NOMO-1 treated with dmso at 0.1 percent for 144 hours (cell line): ENCODE results near the gene FKBP5.
"Not testable (repeated sequence)": the region's sequence is repeated elsewhere in the genome, so short reads cannot be mapped to it uniquely, and the experiment has no call there.

Experiments used
- DNase-seq: peaks from one replicate; lab custom pipeline; 2025; ENCODE audit not compliant: unreplicated experiment; lab: John Stamatoyannopoulos, UW

Gene FKBP5

GRCh38 chr6:35688605-35689322, at the start of gene FKBP5:
FKBP5 (minus strand) TSS chr6:35688915; CDS start chr6:35642824, 46,091 bp downstream.
- DNase-seq, result peak; percentile 63

GRCh38 chr6:35737413-35738211, 48.9 kb upstream of the FKBP5 start:
- peak; percentile 53 for DNase-seq

GRCh38 chr6:35736982-35737412, 48.3 kb upstream of the FKBP5 start, which contains the start of gene ARMC12:
ARMC12 (plus strand) TSS chr6:35737032; CDS start chr6:35737109, 77 bp downstream.
- no peak for DNase-seq

GRCh38 chr6:35736253-35736894, 47.7 kb upstream of the FKBP5 start:
- peak; percentile 48 for DNase-seq

DNA sequence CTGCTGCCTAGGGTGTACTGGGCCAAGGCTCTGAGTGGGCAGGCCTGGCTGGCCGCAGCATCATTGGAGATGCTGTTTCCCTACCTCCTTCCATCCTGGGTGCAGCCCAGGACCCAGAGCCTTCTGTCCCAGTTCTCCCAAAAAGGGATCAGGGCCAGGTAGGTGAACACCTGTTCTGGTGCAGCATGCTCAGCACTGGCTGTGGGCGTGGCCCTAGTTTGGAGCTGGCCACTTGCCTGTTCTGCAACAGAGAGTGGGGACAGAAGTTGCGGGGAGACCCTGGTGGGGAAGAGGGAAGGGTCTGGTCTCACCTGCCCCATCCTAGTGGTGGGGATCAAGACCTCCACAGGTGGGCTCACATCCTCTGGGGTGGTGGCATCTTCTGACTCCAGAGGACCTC, 46.7 kb upstream of the FKBP5 start:
- DNase-seq, result no peak

DNA sequence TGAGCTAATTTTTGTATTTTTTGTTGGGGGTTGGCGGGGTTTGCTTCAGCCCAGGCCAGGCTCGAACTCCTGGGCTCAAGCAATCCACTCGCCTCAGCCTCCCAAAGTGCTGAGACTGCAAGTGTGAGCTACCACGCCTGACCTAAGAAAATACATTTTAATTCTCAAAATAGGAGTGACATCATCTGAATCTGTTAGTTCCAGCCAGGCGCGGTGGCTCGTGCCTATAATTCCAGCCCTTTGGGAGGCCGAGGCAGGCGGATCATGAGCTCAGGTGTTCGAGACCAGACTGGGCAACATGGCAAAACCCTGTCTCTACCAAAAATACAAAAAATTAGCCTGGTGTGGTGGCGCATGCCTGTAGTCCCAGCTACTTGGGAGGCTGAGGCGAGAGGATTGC, 45.6 kb upstream of the FKBP5 start:
- not testable (repeated sequence) for DNase-seq

DNA sequence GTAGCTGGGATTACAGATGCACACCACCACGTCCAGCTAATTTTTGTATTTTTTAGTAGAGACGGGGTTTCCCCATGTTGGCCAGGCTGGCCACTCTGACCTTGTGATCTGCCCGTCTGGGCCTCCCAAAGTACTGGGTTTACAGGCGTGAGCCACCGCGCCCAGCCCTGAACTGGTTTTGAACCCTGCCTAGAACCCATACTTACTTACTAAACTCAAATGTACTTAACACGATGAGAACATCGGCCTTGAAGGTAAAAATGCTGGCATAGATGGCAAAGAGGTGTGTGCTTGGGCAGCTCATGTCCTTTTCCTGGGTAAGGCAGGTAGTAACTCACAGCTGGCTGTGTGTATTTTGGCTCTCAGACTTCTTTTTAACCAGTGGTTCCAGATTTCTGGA, 44.9 kb upstream of the FKBP5 start:
- DNase-seq, result no peak

GRCh38 chr6:35731736-35732532, 43.2 kb upstream of the FKBP5 start:
- peak; percentile 84 for DNase-seq

GRCh38 chr6:35731414-35731735, 42.7 kb upstream of the FKBP5 start:
- DNase-seq, result peak; percentile 68

GRCh38 chr6:35730745-35731413, 42.2 kb upstream of the FKBP5 start:
- DNase-seq, result no peak

DNA sequence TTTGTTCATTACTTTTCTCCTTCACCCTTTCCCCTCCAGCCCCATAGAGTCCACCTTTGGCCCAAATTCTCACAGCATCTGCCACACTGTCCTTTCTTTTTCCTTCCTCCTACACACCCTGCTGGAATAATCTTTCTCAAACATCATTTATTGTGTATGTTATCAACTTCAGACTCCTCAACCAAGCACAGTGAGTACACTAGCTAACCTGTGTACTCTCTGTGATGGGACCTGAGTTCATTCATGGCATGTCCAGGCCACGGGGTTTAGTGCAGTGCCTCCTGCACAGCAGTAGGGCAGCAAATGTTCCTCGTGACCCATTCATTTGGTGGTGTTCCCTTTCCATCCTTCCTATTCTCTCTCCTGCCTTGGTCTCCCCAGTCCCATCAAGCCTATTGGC, 41.0 kb upstream of the FKBP5 start:
- no peak for DNase-seq

DNA sequence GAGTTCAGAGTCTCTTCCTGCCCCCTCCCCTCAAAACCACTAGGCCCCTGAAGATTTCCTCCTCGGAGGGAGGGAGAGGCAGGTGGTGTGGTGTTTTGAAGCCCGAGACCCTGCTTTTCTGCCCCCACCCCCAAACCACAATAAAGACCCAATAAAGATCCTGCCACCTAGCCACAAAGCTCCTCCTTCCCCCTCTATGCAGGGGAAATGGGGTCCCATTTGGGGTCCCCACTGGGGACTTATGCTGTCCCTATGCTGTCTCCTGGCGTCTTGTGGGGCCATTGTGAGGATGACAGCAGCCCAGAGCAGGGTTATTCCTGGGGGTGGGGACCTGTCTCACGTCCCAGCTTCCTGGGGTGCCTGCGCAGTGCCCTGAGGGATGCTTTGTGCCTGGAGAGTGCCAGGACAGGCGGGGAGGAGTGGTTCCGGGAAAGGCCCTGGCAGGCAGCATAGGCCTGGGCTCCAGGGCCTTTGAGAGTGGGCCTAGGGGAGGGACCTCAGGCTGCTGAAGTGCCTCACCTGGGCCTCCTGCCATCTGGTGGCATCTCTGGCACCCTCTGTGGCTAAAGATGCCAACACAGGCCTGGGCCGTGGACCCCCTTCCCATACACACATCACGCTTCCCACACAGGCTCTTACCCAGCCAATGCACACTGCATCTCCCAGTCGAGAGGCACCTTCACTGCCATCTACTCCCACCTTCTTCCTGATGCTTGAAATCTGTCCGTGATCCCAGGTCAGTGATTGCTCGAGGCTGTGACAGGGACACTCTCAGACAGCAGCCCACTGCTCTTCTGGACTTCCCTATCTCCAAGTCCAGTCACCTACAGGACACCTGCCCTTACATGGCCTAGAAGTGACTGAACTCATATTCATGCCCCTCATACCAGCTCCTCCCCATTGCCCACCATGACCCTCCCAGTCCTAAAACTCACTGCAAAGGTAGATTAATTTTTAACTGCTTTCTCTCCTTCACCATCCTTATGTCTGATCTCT, 40.3 kb upstream of the FKBP5 start:
- no peak for DNase-seq

- peak; percentile 96 for DNase-seq
These were observed 39.4 kb upstream of the FKBP5 start for GRCh38 chr6:35727935-35728682.

- DNase-seq, result no peak
These were observed 38.7 kb upstream of the FKBP5 start for GRCh38 chr6:35727231-35727934.

- DNase-seq, result no peak
These were observed 37.2 kb upstream of the FKBP5 start for GRCh38 chr6:35725721-35726438.

DNA sequence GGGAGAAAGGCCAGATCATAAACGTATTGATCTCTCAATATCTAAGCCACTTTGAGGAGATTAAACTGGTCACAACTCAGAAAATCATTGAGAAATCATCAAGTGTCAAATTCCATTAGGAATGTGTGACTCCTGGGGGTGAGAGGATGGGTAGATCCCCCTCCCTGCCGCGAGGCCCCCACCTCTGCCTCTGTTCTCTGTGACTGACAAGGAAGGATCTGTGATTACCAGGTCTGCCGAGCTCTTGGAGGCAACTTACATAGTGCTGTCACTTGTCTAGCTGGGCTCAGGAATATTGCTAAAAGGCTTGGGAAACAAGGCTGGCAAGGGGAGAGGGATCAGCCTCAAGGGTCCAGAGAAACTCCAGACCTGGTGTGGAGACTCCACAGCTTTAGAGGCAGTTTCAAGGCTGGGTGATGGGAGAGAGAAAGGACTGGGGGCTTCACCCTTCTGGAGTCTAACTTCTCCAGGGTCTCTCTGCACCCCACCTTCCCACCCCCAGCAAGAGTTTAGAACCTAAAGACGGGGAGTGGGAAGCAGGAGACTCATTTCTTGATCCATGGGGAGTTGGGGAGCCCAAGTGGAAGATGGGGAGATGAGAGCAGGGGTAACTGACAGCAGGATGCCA, 36.5 kb upstream of the FKBP5 start:
- no peak for DNase-seq

GRCh38 chr6:35724471-35724870, 35.8 kb upstream of the FKBP5 start:
- no peak for DNase-seq
